ENCODE measurements around the gene SPI1. TPM values are rescaled to one million over a fixed set of nuclear protein-coding genes. Genes with fewer than 3 reads are reported as not detected.

The SPI1 gene
- total RNA-seq, 1 experiment from 2014 or later = not detected

- Histone ChIP-seq H3K27me3 (ENCODE audit: insufficient read depth, low read length) (no peaks in the 10 kb centered on the region), H3K79me1 (ENCODE audit: insufficient read depth, low read depth, low read length, poor library complexity, severe bottlenecking) (no peaks in the 10 kb centered on the region), H3K14ac (ENCODE audit: insufficient read depth, low read length) (peak overlapping the region; percentile 11; the same call in 1 of the 2 replicates), H2AK5ac (ENCODE audit: insufficient read length, low read length) (no peak overlapping the region), H4K5ac (ENCODE audit: insufficient read length, low read depth, low read length) (no peak overlapping the region), H3K23me2 (ENCODE audit: insufficient read length, low read depth, low read length, poor library complexity, severe bottlenecking) (no peaks in the 10 kb centered on the region), H2AFZ (ENCODE audit: low read length) (no peak overlapping the region), H2BK5ac (ENCODE audit: insufficient read length, low read length) (no peak overlapping the region), H3K79me2 (ENCODE audit: insufficient read depth, low read length) (no peaks in the 10 kb centered on the region), H3T11ph (ENCODE audit: low read length) (no peak overlapping the region), H3K18ac (ENCODE audit: insufficient read length, low read depth, low read length) (no peak overlapping the region), H2BK120ac (ENCODE audit: low read depth, low read length, poor library complexity, severe bottlenecking) (no peak overlapping the region), H3K4me1 (ENCODE audit: insufficient read depth, low read length) (no peaks in the 10 kb centered on the region), H3K56ac (ENCODE audit: insufficient read length, low read depth, low read length) (no peak overlapping the region), H2BK15ac (ENCODE audit: low read depth, low read length) (no peak overlapping the region), H4K8ac (replicated peaks; ENCODE audit: insufficient read length, low read depth, low read length) (no peak overlapping the region), H4K20me1 (ENCODE audit: control insufficient read depth, insufficient read depth, insufficient read length) (peaks cover 2% of the 10 kb centered on the region), H2BK20ac (ENCODE audit: low read depth, low read length, poor library complexity, severe bottlenecking) (no peak overlapping the region), H3K9me3 (ENCODE audit: control insufficient read depth, low read depth, low read length) (no peaks in the 10 kb centered on the region), H2BK12ac (ENCODE audit: insufficient read length, low read depth, low read length) (no peak overlapping the region), H3K4ac (ENCODE audit: low read depth, low read length) (no peak overlapping the region), H3K9ac (ENCODE audit: extremely low read depth, insufficient read length, low read length) (no peak overlapping the region), H3K4me2 (ENCODE audit: insufficient read depth, insufficient read length, low read length) (peak overlapping the region; percentile 21), H3K23ac (ENCODE audit: insufficient read length, low read depth, low read length) (no peak overlapping the region), H4K91ac (ENCODE audit: insufficient read length, low read depth, low read length) (no peak overlapping the region), H3K27ac (ENCODE audit: insufficient read length, low read depth, low read length) (no peak overlapping the region)
- no peak for TF ChIP-seq CTCF (conservative IDR thresholded peaks at IDR 0.05)
- Mint-ChIP-seq H3K27me3 (ENCODE audit: low read depth) (no peaks in the 10 kb centered on the region), H3K36me3 (ENCODE audit: insufficient read depth in 1 of 3, low read depth in 3 of 3) (no peaks in the 10 kb centered on the region), H3K9me3 (no peaks in the 10 kb centered on the region), H3K27ac (0 out of 7 replicates have a peak overlapping the region, but pooled peaks of 1 of the 3 experiments have one; percentile 57), H3K4me1 (peaks cover 11 to 15% of the 10 kb centered on the region in 2 experiments), H3K4me3 (peak overlapping the region; percentile 66 to 77)
- no CpG with 5 or more reads among the region's 32 CpGs for WGBS (ENCODE audit: extremely low coverage, insufficient read length, low lambda C conversion rate)
- peak; percentile 52 for DNase-seq
Observed at GRCh38 chr11:47354913-47355282, 23.4 kb downstream of the SPI1 start.
